Endothelial cell of umbilical vein (primary cell): ENCODE results near the gene SERPINA6. TPM values are rescaled to one million over a fixed set of nuclear protein-coding genes. Genes with fewer than 3 reads are reported as not detected.

Source experiments
- BruUV-seq: library from RNA; stranded (reverse); fragments of 400-500 nt; replicated peaks from 2 replicates; lab custom pipeline; 2021; lab: Mats Ljungman, UMichigan
- CTCF ChIA-PET: fragments of 300-600, 350-600 bp; sonication (Branson Sonifier 250); formaldehyde crosslinking; loops from one replicate; lab custom pipeline; 2021; ENCODE audit warnings: antibody characterized with exemption, inconsistent platforms; lab: Charles Lee
- POLR2A ChIA-PET: fragments of 300-600, 350-600 bp; sonication (Branson Sonifier 250); formaldehyde crosslinking; loops from one replicate; lab custom pipeline; 2021; ENCODE audit warnings: antibody characterized with exemption, inconsistent platforms; lab: Charles Lee
- DNase-seq: peaks from one replicate; pipeline ENCODE4 v3.0.0-alpha.2; 2011; ENCODE audit warnings: low read depth, low spot score
- FAIRE-seq: peaks from 2 replicates; lab custom pipeline; 2011; peaks lifted over from hg19 to GRCh38; lab: Jason Lieb, UNC
- H2AFZ ChIP-seq: 2 replicates; pipeline ENCODE4 v1.6.0; 2012; ENCODE audit warnings: low read depth, low read length, control low read depth, inconsistent platforms
- H3K27ac ChIP-seq: 2 replicates; pipeline ENCODE4 v1.5.1; 2011; ENCODE audit warnings: low read depth, mild to moderate bottlenecking, control low read depth, low read length, moderate library complexity; ENCODE audit not compliant: insufficient read depth
- H3K27me3 ChIP-seq, 2 experiments: 2 replicates each; pipeline versions ENCODE4 v1.6.0 to v1.6.1; 2011; ENCODE audit warnings: low read length in 2 of 2, mixed read lengths in 1 of 2; ENCODE audit not compliant: control insufficient read depth in 2 of 2, insufficient read depth in 2 of 2
- H3K36me3 ChIP-seq, 2 experiments: 2 replicates in 1 of 2; 3 replicates in 1 of 2; pipeline ENCODE4 v1.5.1; 2011; ENCODE audit warnings: low read length in 2 of 2, mild to moderate bottlenecking in 1 of 2, moderate library complexity in 1 of 2; ENCODE audit not compliant: control insufficient read depth in 2 of 2, insufficient read depth in 2 of 2; ENCODE audit errors: extremely low read depth in 1 of 2
- H3K4me1 ChIP-seq: 3 replicates; pipeline ENCODE4 v1.5.1; 2011; ENCODE audit warnings: mild to moderate bottlenecking, low read length; ENCODE audit not compliant: control insufficient read depth, insufficient read depth; ENCODE audit errors: extremely low read depth
- H3K4me2 ChIP-seq: 2 replicates; pipeline ENCODE4 v1.6.1; 2011; ENCODE audit warnings: low read length, control low read depth, mixed read lengths; ENCODE audit not compliant: insufficient read depth
- H3K4me3 ChIP-seq, 3 experiments: fragments of 200-600 bp in 1 of 3; sonication (generic), shearing (Covaris generic) in 1 of 3; replicated peaks in 1 of 3; 2 replicates each; pipeline ENCODE4 v1.5.1; 2011 to 2016; ENCODE audit warnings: control low read depth in 3 of 3, low read length in 3 of 3, mild to moderate bottlenecking in 2 of 3, inconsistent platforms in 1 of 3, low read depth in 1 of 3, moderate library complexity in 1 of 3; ENCODE audit not compliant: insufficient read depth in 1 of 3
- H3K79me2 ChIP-seq: 2 replicates; pipeline ENCODE4 v1.6.0; 2012; ENCODE audit warnings: low read length, inconsistent platforms; ENCODE audit not compliant: control insufficient read depth, insufficient read depth
- H3K9ac ChIP-seq: replicated peaks from 2 replicates; pipeline ENCODE3; 2011; ENCODE audit warnings: low read length, control low read depth; ENCODE audit not compliant: insufficient read depth; ENCODE audit errors: extremely low read depth
- H3K9me1 ChIP-seq: replicated peaks from 3 replicates; pipeline ENCODE4 v1.6.0; 2011; ENCODE audit warnings: mild to moderate bottlenecking, low read length; ENCODE audit not compliant: control insufficient read depth, insufficient read depth; ENCODE audit errors: extremely low read depth
- H3K9me3 ChIP-seq: replicated peaks from 2 replicates; pipeline ENCODE4 v1.5.1; 2012; ENCODE audit warnings: low read length, inconsistent platforms; ENCODE audit not compliant: control insufficient read depth, insufficient read depth
- H4K20me1 ChIP-seq: replicated peaks from 2 replicates; pipeline ENCODE3; 2011; ENCODE audit warnings: mild to moderate bottlenecking, low read length; ENCODE audit not compliant: control insufficient read depth, insufficient read depth; ENCODE audit errors: extremely low read depth
- CTCF ChIP-seq, 2 donors: IDR thresholded peaks; 1 replicate in 1 of 2; 2 replicates in 1 of 2; pipeline ENCODE4 v1.5.1; 2011; ENCODE audit warnings: low read length in 2 of 2, mild to moderate bottlenecking in 2 of 2, moderate library complexity in 2 of 2, control low read depth in 1 of 2, inconsistent platforms in 1 of 2, low read depth in 1 of 2; ENCODE audit not compliant: insufficient read depth in 1 of 2; ENCODE audit errors: extremely low read depth in 1 of 2
- EZH2 ChIP-seq: IDR thresholded peaks from 2 replicates; pipeline ENCODE4 v1.6.1; 2012; ENCODE audit warnings: borderline replicate concordance, low read depth, mild to moderate bottlenecking, moderate library complexity, low read length, inconsistent platforms; ENCODE audit not compliant: severe bottlenecking
- FOS ChIP-seq: IDR thresholded peaks from 2 replicates; pipeline ENCODE4 v1.6.1; 2011; ENCODE audit warnings: mild to moderate bottlenecking, low read length, moderate library complexity, borderline replicate concordance; ENCODE audit not compliant: insufficient read depth
- GATA2 ChIP-seq: IDR thresholded peaks from 2 replicates; pipeline ENCODE4 v1.7.0; 2011; ENCODE audit warnings: low read depth, mild to moderate bottlenecking, moderate library complexity, mixed read lengths, low read length; ENCODE audit not compliant: insufficient read length, insufficient read depth
- JUN ChIP-seq: IDR thresholded peaks from 2 replicates; pipeline ENCODE4 v1.6.1; 2011; ENCODE audit warnings: borderline replicate concordance, low read depth; ENCODE audit not compliant: insufficient read length, insufficient read depth
- MYC ChIP-seq: IDR thresholded peaks from one replicate; pipeline ENCODE4 v1.6.1; 2011; ENCODE audit warnings: mild to moderate bottlenecking, low read depth, low read length
- POLR2A ChIP-seq: IDR thresholded peaks from 2 replicates; pipeline ENCODE4 v1.6.1; 2012; ENCODE audit warnings: low read depth, mild to moderate bottlenecking, control low read depth, low read length
- POLR2AphosphoS5 ChIP-seq: IDR thresholded peaks from 2 replicates; pipeline ENCODE4 v1.6.1; 2012; ENCODE audit warnings: low read depth, mild to moderate bottlenecking, control low read depth, low read length, moderate library complexity; ENCODE audit not compliant: insufficient read depth
- dilution Hi-C: fragments of 300-500 bp; cut with MboI; formaldehyde crosslinking; loops from one replicate; pipeline ENCODE4 v1.15.0; 2019; ENCODE audit warnings: low sequenced_read_pairs; ENCODE audit not compliant: extremely low pct_ligation_motif_present
- intact Hi-C: fragments of 100-400 bp; cut with micrococcal nuclease; formaldehyde crosslinking; loops from one replicate; pipeline ENCODE4 v1.10.0; 2022
- polyA plus RNA-seq, 4 experiments: library from polyadenylated mRNA; depleted of rRNA in 3 of 4; stranded (reverse) in 3 of 4; unstranded in 1 of 4; fragments of >200 nt; gene quantifications; 2 replicates each; pipeline versions ENCODE4 v1.2.1 to v1.2.3, GENCODE V29; 2011 to 2012; ENCODE audit warnings: missing spikeins in 1 of 4
- total RNA-seq: library from RNA; stranded (reverse); gene quantifications from 2 replicates; pipeline ENCODE4 v1.2.3, GENCODE V29; 2021
- TF ChIP-seq, protein P1 (sequence below): IDR thresholded peaks from 2 replicates; pipeline ENCODE4 v1.6.1; 2011; ENCODE audit not compliant: insufficient read depth, insufficient read length

The SERPINA6 gene
- total and polyA plus RNA-seq, 2 donors (not counting 3 experiments of a cell fraction or from before 2014, with no cell fraction given) = not detected

GRCh38 chr14:94349276-94349675, 26.1 kb upstream of the SERPINA6 start:
- no peak overlapping the region for H2AFZ ChIP-seq
- no peak overlapping the region for H3K4me2 ChIP-seq
- no peaks in the 10 kb centered on the region for H3K27me3 ChIP-seq
- no peak for TF ChIP-seq CTCF (IDR thresholded peaks at IDR 0.05; ENCODE audit: extremely low read depth in 1 of 2, insufficient read depth in 1 of 2, low read depth in 1 of 2, low read length in 2 of 2)
- TF ChIP-seq GATA2 = no peak
- TF ChIP-seq, protein P1, sequence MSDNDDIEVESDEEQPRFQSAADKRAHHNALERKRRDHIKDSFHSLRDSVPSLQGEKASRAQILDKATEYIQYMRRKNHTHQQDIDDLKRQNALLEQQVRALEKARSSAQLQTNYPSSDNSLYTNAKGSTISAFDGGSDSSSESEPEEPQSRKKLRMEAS = no peak
- no peak for TF ChIP-seq POLR2A
- no peak for TF ChIP-seq FOS
- no peak for TF ChIP-seq MYC
- no peak for TF ChIP-seq POLR2AphosphoS5
- TF ChIP-seq EZH2 = no peak
- TF ChIP-seq JUN = no peak
- no peaks in the 10 kb centered on the region for H3K9me1 ChIP-seq
- no peaks in the 10 kb centered on the region for H3K79me2 ChIP-seq
- no peak overlapping the region for H3K9ac ChIP-seq
- ChIA-PET POLR2A (no interaction called here), CTCF (no interaction called here)
- H3K9me3 ChIP-seq = no peaks in the 10 kb centered on the region
- H3K4me1 ChIP-seq = no peaks in the 10 kb centered on the region
- FAIRE-seq = no peak
- intact Hi-C loops (no loop called here), dilution Hi-C loops (no loop called here)
- no peaks in the 10 kb centered on the region for H3K36me3 ChIP-seq
- DNase-seq = no peak
- H3K27ac ChIP-seq = no peak overlapping the region
- no TSS peak for BruUV-seq
- no peaks in the 10 kb centered on the region for H4K20me1 ChIP-seq
- H3K4me3 ChIP-seq = no peak overlapping the region
